IPS-NIHi11 (cell line): ENCODE data around the gene GDF15.
"Not testable (repeated sequence)": the region's sequence is repeated elsewhere in the genome, so short reads cannot be mapped to it uniquely, and the experiment has no call there.

ENCODE experiments used
- DNase-seq: peaks from one replicate; pipeline ENCODE4 v3.0.0; 2012; ENCODE audit warnings: mixed read lengths, low spot score

The GDF15 gene

GRCh38 chr19:18363787-18364186, 22.2 kb upstream of the GDF15 start:
- DNase-seq: no peak

- not testable (repeated sequence) for DNase-seq
Measured at GRCh38 chr19:18364277-18364825, 21.6 kb upstream of the GDF15 start.

- DNase-seq: peak; percentile 64
Measured at GRCh38 chr19:18364826-18365528, 21.0 kb upstream of the GDF15 start.

DNA sequence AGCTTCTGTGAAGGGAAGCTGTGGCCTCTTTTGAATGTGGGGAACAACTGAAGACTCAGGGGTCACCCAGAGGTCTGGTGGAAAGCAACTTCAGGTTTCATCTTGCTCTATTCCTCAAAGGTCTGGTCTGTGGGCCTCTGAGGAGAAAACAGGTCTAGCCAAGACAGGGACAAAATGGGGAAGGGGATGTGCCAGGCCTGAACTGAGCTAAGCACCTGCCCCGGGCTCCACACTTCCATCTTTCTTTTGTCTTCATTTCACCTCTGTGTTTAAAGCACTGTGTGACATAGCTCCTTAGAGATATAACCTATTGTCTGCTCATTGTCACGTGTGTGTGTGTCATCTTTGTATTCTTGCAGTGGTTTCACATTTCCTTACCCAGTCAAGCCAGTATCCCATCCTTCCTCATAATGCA, 19.9 kb upstream of the GDF15 start:
- no peak for DNase-seq

DNA sequence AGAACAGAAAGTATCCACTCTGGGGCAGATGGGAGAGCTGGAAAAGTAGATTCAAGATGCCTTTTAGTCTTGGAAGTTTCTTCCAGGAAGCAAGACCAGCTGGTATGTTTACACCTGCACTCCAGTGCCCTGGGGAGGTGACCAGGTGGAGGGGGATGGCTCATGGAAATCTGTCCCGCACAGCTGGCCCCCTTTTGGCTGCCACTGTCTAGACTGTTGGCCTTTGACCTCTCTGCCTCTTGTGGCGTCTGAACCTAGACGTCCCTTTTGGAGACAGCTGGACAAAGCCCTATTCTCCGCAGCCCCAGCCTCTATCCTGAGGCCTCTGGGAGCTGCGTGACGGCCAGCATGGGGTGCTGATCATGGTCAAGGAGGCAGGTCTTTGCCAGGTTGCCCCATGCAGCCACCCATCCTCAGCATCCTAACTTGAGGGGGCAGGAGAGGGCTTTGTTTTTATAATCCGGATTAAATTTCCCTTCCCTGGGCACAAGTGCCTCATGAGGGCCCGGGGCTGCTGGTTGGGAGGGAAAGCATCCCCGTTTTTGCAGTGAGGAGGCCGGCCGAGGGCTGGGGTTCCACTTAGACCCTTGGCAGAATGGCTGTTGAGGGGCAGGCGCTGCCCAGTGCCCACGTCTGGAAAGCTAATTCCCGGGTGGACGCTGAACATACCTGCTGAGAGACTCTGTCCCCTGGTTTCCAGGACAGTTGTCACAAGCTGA, 17.3 kb upstream of the GDF15 start:
- DNase-seq: no peak

GRCh38 chr19:18373407-18373891, 12.5 kb upstream of the GDF15 start:
- DNase-seq: no peak

GRCh38 chr19:18373892-18374629, 11.9 kb upstream of the GDF15 start:
- peak; percentile 91 for DNase-seq

GRCh38 chr19:18377026-18377425, 8.9 kb upstream of the GDF15 start:
- no peak for DNase-seq

DNA sequence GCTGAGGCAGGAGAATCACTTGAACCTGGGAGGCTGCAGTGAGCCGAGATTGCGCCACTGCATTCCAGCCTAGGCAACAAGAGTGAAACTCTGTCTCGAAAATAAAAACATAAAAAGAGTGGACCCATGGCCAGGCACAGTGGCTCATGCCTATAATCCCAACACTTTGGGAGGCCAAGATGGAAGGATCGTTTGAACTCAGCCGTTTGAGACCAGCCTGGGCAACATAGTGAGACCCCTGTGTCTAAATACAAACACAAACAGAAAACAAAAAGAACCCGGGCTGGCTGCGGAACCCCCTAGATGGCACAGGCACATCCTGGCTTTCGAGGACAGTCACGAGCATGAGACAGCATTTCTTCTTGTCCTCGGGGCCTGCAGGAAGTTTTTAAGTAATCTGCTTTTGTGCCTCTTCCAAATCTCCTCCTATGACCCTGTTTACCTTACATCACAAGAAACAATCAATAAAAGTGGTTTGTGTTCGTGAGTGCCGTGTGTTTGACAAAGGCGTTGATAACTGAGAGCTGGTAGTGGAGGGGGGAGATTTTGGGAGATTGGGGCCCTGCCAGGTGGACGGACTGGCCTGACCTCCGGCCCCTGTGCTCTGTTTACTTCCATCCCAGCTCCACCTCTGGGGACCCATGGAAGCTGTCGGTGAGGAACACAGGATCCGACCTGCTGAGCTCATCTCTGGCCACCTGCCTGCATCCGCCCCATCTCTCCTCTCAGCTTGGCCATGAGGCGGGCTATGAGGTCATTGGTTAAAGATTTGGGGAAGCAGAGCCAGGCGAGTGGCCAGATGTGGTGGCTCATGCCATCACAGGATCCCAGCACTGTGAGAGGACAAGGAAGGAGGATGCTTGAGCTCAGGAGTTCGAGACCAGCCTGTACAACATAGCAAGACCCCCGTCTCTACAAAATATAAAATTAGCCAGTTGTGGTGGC, 5.9 kb upstream of the GDF15 start:
- DNase-seq: no peak

- no peak for DNase-seq
Measured at GRCh38 chr19:18380843-18381242, 5.1 kb upstream of the GDF15 start.

DNA sequence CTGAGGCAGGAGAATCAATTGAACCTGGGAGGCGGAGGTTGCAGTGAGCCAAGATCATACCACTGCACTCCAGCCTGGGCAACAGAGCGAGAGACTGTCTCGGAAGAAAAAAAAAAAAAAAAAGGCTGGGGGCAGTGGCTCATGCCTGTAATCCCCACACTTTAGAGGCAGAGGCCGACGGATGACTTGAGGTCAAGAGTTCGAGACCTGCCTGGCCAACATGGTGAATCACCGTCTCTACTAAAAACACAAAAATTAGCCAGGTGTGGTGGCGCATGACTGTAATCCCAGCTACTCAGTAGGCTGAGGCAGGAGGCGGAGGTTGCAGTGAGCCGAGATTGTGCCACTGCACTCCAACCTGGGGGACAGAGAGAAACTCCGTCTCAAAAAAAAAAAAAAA, 2.3 kb upstream of the GDF15 start:
- not testable (repeated sequence) for DNase-seq

- no peak for DNase-seq
Measured at GRCh38 chr19:18384775-18385174, 1.2 kb upstream of the GDF15 start.

DNA sequence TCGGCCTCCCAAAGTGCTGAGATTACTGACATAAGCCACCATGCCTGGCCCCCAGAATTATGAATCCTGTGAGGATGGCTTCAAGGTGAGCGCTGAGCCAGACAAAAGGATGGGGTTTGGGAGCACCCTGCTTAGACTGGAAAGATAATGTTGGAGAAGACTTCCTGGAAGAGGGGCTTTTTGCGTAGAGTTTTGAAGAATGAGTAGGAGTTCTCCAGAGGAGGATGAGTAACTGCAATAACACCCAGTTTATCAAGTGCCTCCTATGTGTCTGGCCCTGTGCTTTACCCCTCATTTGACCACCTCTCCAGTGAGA, 641 bp upstream of the GDF15 start:
- DNase-seq: no peak

GRCh38 chr19:18386543-18387271, 749 bp downstream of the GDF15 start:
- no peak for DNase-seq

DNA sequence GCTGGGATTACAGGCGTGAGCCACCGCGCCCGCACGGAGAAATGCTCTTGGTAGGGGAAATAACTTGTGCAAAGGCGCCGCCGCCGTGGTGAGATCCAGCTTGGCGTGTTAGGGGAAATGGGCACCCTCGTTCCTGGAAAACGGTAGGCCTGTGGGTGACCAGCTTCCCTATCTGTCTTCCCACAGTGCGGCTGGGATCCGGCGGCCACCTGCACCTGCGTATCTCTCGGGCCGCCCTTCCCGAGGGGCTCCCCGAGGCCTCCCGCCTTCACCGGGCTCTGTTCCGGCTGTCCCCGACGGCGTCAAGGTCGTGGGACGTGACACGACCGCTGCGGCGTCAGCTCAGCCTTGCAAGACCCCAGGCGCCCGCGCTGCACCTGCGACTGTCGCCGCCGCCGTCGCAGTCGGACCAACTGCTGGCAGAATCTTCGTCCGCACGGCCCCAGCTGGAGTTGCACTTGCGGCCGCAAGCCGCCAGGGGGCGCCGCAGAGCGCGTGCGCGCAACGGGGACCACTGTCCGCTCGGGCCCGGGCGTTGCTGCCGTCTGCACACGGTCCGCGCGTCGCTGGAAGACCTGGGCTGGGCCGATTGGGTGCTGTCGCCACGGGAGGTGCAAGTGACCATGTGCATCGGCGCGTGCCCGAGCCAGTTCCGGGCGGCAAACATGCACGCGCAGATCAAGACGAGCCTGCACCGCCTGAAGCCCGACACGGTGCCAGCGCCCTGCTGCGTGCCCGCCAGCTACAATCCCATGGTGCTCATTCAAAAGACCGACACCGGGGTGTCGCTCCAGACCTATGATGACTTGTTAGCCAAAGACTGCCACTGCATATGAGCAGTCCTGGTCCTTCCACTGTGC, 2.4 kb downstream of the GDF15 start:
- DNase-seq: peak; percentile 96

DNA sequence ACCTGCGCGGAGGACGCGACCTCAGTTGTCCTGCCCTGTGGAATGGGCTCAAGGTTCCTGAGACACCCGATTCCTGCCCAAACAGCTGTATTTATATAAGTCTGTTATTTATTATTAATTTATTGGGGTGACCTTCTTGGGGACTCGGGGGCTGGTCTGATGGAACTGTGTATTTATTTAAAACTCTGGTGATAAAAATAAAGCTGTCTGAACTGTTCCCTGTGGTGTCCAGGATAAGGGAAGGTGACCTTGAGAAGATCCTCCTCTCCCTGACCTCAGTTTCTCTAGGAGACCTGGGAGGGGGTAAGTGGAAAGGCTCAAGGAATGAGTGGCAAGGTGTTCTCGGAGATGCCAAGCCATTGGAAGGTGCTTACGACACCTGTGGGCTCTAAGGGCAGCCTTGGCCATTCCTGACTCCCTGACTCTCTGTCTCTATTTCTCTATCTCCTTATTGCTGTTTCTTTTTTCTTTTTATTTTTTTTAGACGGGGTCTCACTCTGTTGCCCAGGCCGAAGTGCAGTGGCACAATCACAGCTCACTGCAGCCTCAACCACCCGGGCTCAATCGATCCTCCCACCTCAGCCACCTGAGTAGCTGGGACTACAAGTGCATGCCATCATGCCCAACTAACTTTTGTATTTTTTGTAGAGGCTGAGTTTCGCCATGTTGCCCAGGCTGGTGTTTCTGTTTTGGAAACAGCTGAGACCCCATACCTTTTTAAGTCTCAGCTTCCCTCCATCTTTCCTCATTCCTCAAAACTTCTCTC, 3.2 kb downstream of the GDF15 start:
- no peak for DNase-seq

- DNase-seq: no peak
Measured at GRCh38 chr19:18389726-18390064, 3.7 kb downstream of the GDF15 start.

GRCh38 chr19:18390065-18390907, 4.3 kb downstream of the GDF15 start:
- no peak for DNase-seq
